GM12873 (cell line): ENCODE measurements around the gene FNIP1.

Experiments
- TF ChIP-seq, protein P1 (sequence below): IDR thresholded peaks from 2 replicates; pipeline ENCODE4 v1.5.1; 2012; ENCODE audit warnings: low read depth, mild to moderate bottlenecking, moderate library complexity, low read length, control low read depth; ENCODE audit not compliant: insufficient read depth; ENCODE audit errors: missing control alignments

FNIP1 gene

DNA sequence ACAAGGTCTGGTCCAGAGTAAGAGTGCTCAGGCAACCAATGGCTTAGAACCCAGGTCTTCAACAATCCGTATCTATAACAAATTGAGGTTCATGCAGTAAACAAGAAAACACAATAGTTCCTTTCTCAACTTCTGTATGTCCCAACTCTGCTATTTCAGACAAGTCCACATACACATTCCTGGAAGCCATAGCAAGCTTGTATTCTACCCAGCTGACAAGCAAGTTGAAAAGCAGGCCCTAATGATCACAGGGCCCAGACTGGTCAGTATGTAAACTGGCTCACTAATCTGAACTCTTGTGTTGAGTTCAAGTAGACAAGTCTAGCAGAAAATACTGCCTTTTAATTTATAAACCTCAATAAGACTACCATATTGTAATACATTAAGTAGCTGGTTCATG lies 26.9 kb downstream of the FNIP1 start:
- TF ChIP-seq, protein P1, sequence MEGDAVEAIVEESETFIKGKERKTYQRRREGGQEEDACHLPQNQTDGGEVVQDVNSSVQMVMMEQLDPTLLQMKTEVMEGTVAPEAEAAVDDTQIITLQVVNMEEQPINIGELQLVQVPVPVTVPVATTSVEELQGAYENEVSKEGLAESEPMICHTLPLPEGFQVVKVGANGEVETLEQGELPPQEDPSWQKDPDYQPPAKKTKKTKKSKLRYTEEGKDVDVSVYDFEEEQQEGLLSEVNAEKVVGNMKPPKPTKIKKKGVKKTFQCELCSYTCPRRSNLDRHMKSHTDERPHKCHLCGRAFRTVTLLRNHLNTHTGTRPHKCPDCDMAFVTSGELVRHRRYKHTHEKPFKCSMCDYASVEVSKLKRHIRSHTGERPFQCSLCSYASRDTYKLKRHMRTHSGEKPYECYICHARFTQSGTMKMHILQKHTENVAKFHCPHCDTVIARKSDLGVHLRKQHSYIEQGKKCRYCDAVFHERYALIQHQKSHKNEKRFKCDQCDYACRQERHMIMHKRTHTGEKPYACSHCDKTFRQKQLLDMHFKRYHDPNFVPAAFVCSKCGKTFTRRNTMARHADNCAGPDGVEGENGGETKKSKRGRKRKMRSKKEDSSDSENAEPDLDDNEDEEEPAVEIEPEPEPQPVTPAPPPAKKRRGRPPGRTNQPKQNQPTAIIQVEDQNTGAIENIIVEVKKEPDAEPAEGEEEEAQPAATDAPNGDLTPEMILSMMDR = no peak

DNA sequence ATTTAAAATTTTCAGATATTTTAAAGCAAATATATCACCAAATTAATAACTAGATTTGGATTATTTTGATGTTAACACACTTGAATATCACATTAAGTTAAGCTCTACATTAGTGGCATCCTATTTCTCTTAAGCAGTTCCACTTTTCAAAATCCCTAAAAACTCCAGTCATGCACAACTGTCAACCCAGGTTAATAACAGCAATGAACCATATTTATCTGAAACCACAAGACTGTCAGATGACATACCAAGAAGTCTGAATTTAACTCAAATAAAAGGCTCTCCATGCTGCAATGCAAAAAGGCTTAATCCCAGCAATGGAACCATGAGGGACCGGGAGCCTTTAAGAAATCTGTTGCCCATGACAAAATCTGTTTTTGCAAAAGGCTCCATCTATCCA lies 27.5 kb downstream of the FNIP1 start:
- TF ChIP-seq, protein P1 = no peak

DNA sequence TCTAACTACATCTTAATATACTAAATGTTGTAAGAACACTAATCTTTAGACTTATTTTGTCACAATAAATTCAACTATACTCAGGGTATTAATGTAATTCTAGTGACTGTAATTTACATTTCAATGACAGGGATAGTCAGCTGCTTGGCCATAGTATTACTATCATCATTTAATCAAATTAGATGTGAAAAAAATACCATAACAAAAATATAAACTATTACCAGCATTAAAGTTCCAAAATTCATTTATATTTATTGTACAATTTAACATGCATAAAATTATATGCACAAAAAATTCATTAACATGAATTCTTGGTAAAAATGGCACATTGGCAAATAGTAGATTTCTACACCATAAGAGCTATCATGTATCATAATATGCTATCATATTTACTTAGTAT lies 28.9 kb downstream of the FNIP1 start:
- TF ChIP-seq, protein P1 = no peak

DNA sequence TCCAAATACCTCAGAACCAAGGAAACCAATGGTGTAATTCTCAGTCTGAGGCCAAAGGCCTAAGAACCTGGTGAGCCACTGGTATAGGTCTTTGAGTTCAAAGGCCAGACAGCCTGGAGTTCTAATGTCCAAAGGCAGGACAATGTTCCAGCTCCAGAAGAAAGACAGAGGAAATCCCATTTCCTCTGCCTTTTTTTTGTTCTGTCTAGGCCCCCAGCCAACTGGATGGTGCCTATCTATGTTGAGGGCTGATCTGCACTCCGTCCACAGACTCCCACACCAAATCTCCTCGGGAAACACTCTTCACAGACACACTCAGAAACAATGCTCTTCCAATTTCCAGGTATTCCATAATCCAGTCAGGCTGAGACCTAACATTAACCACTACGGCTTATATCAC lies 30.1 kb downstream of the FNIP1 start:
- TF ChIP-seq, protein P1 = no peak

DNA sequence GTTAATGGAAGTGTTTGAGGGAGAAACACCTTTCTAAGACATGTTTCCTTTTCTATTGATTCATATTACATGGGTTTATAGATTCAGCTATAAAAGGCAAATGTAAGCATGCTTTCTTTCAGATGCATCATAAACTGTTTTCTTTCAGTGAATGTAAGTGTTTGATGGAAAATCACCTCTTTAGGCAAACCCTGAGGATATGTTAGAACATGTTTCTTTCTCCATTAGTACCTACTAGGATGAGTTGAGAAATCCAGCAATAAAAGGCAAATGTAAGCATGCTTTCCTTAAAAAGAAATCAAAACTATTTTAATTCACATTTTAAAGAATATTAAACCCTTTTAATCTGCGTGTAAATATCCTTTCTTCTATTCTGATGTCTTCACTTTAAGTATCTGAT lies 31.6 kb downstream of the FNIP1 start:
- TF ChIP-seq, protein P1 = no peak

DNA sequence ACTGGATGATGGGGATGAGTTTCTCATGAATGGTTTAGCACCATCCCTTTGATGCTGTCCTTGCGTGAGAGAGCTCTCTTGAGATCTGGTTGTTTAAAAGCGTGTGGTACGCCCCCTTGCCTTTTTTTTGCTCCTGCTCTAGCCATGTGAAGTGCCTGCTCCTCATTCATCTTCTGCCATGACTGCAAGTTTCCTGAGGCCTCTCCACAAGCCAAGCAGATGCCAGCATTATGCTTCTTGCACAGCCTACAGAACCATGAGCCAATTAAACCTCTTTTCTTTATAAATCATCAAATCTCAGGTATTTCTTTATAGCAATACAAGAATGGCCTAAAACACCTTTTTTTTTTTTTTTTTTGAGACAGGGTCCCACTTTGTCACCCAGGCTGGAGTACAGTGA lies 32.8 kb downstream of the FNIP1 start:
- TF ChIP-seq, protein P1 = no peak

DNA sequence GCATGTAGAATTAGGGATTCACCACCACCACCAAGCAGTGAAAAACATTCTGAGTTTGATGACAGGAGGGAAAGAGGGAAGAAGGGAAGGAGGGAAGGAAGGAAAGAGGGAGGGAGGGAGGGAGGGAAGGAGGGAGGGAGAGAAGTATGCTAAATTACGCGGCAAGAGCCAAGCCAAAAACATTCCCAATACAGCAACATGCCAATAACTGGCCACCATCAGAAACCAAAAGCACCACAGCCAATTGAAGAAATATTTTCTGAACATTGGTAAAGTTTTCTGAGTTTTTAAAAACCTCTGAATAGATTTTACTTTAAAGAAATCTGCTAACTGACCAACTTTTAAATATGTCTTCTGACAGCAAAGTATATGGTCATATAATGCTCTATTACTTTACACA lies 36.0 kb downstream of the FNIP1 start:
- TF ChIP-seq, protein P1 = no peak

DNA sequence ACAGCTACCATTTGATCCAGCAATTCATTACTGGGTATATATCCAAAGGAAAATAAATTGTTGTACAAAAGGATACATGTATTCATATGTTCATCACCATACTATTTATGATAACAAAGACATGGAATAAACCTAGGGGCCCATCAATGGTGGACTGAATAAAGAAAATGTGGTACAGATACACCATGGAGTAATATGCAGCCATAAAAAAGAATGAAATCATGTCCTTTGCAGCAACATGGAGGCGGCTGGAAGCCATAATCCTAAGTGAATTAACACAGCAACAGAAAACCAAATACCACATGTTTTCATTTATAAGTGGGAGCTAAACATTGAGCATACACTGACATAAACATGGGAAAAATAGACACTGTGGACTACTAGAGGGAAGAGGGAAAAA lies 37.1 kb downstream of the FNIP1 start:
- TF ChIP-seq, protein P1 = no peak
